HepG2 (cell line): ENCODE results near the gene RAB3D. TPM values are rescaled to one million over a fixed set of nuclear protein-coding genes. Genes with fewer than 3 reads are reported as not detected.

Source experiments
- ATAC-seq: fragments of 200-7000 bp; cut with Tn5 transposase; 3 replicates; pipeline ENCODE4 v1.9.1; 2020; ENCODE audit warnings: mild to moderate bottlenecking, moderate library complexity
- BruUV-seq: library from RNA; stranded (reverse); fragments of 400-500 nt; replicated peaks from 2 replicates; lab custom pipeline; 2021; lab: Mats Ljungman, UMichigan
- CTCF ChIA-PET: fragments of 300-600 bp; formaldehyde crosslinking; extraction: SDS; loops from one replicate; lab custom pipeline; 2021; ENCODE audit warnings: low total read pairs, inconsistent platforms, low intra/inter-chr PET ratio; lab: Yijun Ruan, JAX
- POLR2A ChIA-PET: fragments of 350-600 bp; sonication (Branson Sonifier 250); formaldehyde crosslinking; loops from one replicate; lab custom pipeline; 2020; ENCODE audit warnings: antibody characterized with exemption, inconsistent platforms; lab: Yijun Ruan, JAX
- DNase-seq: peaks from one replicate; pipeline ENCODE4 v3.0.0-alpha.2; 2015; ENCODE audit warnings: low spot score
- FAIRE-seq: peaks from 3 replicates; lab custom pipeline; 2011; peaks lifted over from hg19 to GRCh38; lab: Jason Lieb, UNC
- H2AFZ ChIP-seq: one replicate; pipeline ENCODE4 v1.6.1; 2011; ENCODE audit warnings: low read length, inconsistent platforms
- H3K27ac ChIP-seq: fragments of 300-600 bp; 3 replicates; pipeline ENCODE4 v1.8.0; 2011; ENCODE audit warnings: mixed run types, mild to moderate bottlenecking, mixed read lengths, low read length, inconsistent platforms; ENCODE audit not compliant: insufficient read depth; ENCODE audit errors: extremely low read length
- H3K27me3 ChIP-seq, 2 experiments: fragments of 200-600 bp in 1 of 2; 2 replicates in 1 of 2; 3 replicates in 1 of 2; pipeline versions ENCODE4 v1.6.0 to v1.8.0; 2011; ENCODE audit warnings: low read length in 2 of 2, mild to moderate bottlenecking in 2 of 2, moderate library complexity in 2 of 2, inconsistent platforms in 1 of 2; ENCODE audit not compliant: insufficient read depth in 2 of 2, control insufficient read depth in 1 of 2
- H3K36me3 ChIP-seq, 2 experiments: fragments of 200-600 bp in 1 of 2; replicated peaks in 1 of 2; 2 replicates in 1 of 2; 3 replicates in 1 of 2; pipeline versions ENCODE4 v1.5.1 to v1.8.0; 2011; ENCODE audit warnings: low read length in 2 of 2, inconsistent platforms in 1 of 2; ENCODE audit not compliant: insufficient read depth in 2 of 2, control insufficient read depth in 1 of 2
- H3K4me1 ChIP-seq: 2 replicates; pipeline ENCODE4 v1.5.1; 2012; ENCODE audit warnings: low read length, inconsistent platforms; ENCODE audit not compliant: insufficient read depth
- H3K4me2 ChIP-seq: 2 replicates; pipeline ENCODE4 v1.6.0; 2011; ENCODE audit warnings: low read depth, low read length, inconsistent platforms
- H3K4me3 ChIP-seq, 3 experiments: fragments of 200-600 bp in 1 of 3; sonication (generic), shearing (Covaris generic) in 1 of 3; replicated peaks in 1 of 3; 2 replicates each; pipeline ENCODE4 v1.5.1; 2011 to 2016; ENCODE audit warnings: low read length in 3 of 3, inconsistent platforms in 2 of 3, low read depth in 2 of 3, mild to moderate bottlenecking in 2 of 3, control low read depth in 1 of 3, mixed read lengths in 1 of 3; ENCODE audit not compliant: insufficient read depth in 1 of 3
- H3K79me2 ChIP-seq: one replicate; pipeline ENCODE4 v1.6.1; 2011; ENCODE audit warnings: low read length, inconsistent platforms; ENCODE audit not compliant: insufficient read depth
- H3K9ac ChIP-seq: 2 replicates; pipeline ENCODE4 v1.6.0; 2011; ENCODE audit warnings: mild to moderate bottlenecking, low read depth, low read length, inconsistent platforms; ENCODE audit not compliant: insufficient read depth
- H3K9me3 ChIP-seq: 2 replicates; pipeline ENCODE4 v1.5.1; 2012; ENCODE audit warnings: mild to moderate bottlenecking, low read length
- H4K20me1 ChIP-seq: 2 replicates; pipeline ENCODE4 v1.6.0; 2011; ENCODE audit warnings: inconsistent platforms, mild to moderate bottlenecking, low read length, moderate library complexity; ENCODE audit not compliant: insufficient read depth
- ATF7 ChIP-seq, 2 experiments: fragments of 450-650 bp in 1 of 2; sonication (generic) in 1 of 2; formaldehyde crosslinking in 1 of 2; IDR thresholded peaks; 2 replicates each; pipeline versions ENCODE4 v1.4.0 to v1.6.1; 2016 to 2020; ENCODE audit warnings: antibody characterized with exemption in 1 of 2, mild to moderate bottlenecking in 1 of 2, missing genetic modification reagents in 1 of 2
- CBX2 ChIP-seq, 2 experiments: fragments of 200-600 bp in 1 of 2; sonication (generic); formaldehyde crosslinking in 1 of 2; IDR thresholded peaks; 2 replicates each; pipeline versions ENCODE4 v1.7.0 to v1.8.1; 2018 to 2022; ENCODE audit warnings: low read depth in 2 of 2, low read length in 1 of 2, mild to moderate bottlenecking in 1 of 2, missing genetic modification reagents in 1 of 2
- GTF3A ChIP-seq: sonication (generic); formaldehyde crosslinking; conservative IDR thresholded peaks from 2 replicates; pipeline ENCODE4 v1.4.0; 2020; ENCODE audit warnings: mild to moderate bottlenecking, missing genetic modification reagents
- HOXA9 ChIP-seq: sonication (generic); formaldehyde crosslinking; IDR thresholded peaks from 2 replicates; pipeline ENCODE4 v1.8.1; 2022; ENCODE audit warnings: missing genetic modification reagents, mild to moderate bottlenecking, moderate library complexity, borderline replicate concordance
- MYPOP ChIP-seq: sonication (generic); formaldehyde crosslinking; IDR thresholded peaks from 2 replicates; pipeline ENCODE4 v1.8.1; 2023; ENCODE audit warnings: mild to moderate bottlenecking, moderate library complexity, missing genetic modification reagents
- NBN ChIP-seq: fragments of 450-650 bp; conservative IDR thresholded peaks from 2 replicates; pipeline ENCODE4 v1.6.1; 2017
- RARG ChIP-seq: sonication (generic); formaldehyde crosslinking; IDR thresholded peaks from 2 replicates; pipeline ENCODE4 v1.4.0; 2020; ENCODE audit warnings: low read depth, mild to moderate bottlenecking, missing genetic modification reagents
- SMAD1 ChIP-seq: sonication (generic); formaldehyde crosslinking; IDR thresholded peaks from 2 replicates; pipeline ENCODE4 v1.4.0; 2020; ENCODE audit warnings: missing genetic modification reagents, low read depth, mild to moderate bottlenecking, borderline replicate concordance
- TFDP2 ChIP-seq: sonication (generic); formaldehyde crosslinking; IDR thresholded peaks from 2 replicates; pipeline ENCODE4 v1.4.0; 2020; ENCODE audit warnings: missing genetic modification reagents
- ZFP62 ChIP-seq: sonication (generic); formaldehyde crosslinking; IDR thresholded peaks from 2 replicates; pipeline ENCODE4 v1.4.0; 2020; ENCODE audit warnings: missing genetic modification reagents
- ZNF644 ChIP-seq: IDR thresholded peaks from 2 replicates; pipeline ENCODE4 v1.6.1; 2016; ENCODE audit warnings: low read depth
- ZUFSP ChIP-seq: sonication (generic); formaldehyde crosslinking; IDR thresholded peaks from 2 replicates; pipeline ENCODE4 v1.9.0; 2021; ENCODE audit warnings: missing genetic modification reagents, mild to moderate bottlenecking, borderline replicate concordance
- WGBS: methylation state at CpG from one replicate; pipeline ENCODE4 v1.1.6; 2017; ENCODE audit warnings: low lambda C conversion rate; 5-methylcytosine and 5-hydroxymethylcytosine counted together
- in situ Hi-C: cut with HindIII; loops from 2 replicates; pipeline ENCODE4 v1.10.0; 2017; ENCODE audit warnings: low pct_unique_long_range_greater_than_20kb; ENCODE audit not compliant: extremely low pct_ligation_motif_present
- intact Hi-C: fragments of 100-400 bp; cut with micrococcal nuclease; formaldehyde crosslinking; loops from one replicate; pipeline ENCODE4 v1.10.0; 2022; ENCODE audit not compliant: unreplicated experiment
- polyA plus RNA-seq, 8 experiments: library from polyadenylated mRNA; depleted of rRNA in 3 of 8; stranded (reverse) in 7 of 8; unstranded in 1 of 8; fragments of >200 nt; fragmentation: Illumina TruSeq in 4 of 8; extraction: Trizol in 4 of 8; gene quantifications; 2 replicates each; pipeline versions ENCODE4 v1.2.1 to v1.2.3, GENCODE V29; 2011 to 2016; ENCODE audit warnings: low read depth in 4 of 8, missing spikeins in 1 of 8, mixed read lengths in 1 of 8; ENCODE audit not compliant: insufficient read depth in 1 of 8
- total RNA-seq, 5 experiments: library from RNA; depleted of rRNA; stranded (reverse); fragments of >200 nt; fragmentation: Illumina TruSeq; extraction: Trizol; gene quantifications; 2 replicates each; pipeline ENCODE4 v1.2.3, GENCODE V29; 2016; ENCODE audit warnings: low read depth in 1 of 5

Gene RAB3D
- total and polyA plus RNA-seq, 2 of the 13 experiments (the other 11 are each of a cell fraction or from before 2014, with no cell fraction given), result 2.0 to 16.1 TPM

- Histone ChIP-seq H3K36me3 (no peaks in the 10 kb centered on the region), H3K4me2 (no peak overlapping the region), H3K4me3 (no peak overlapping the region), H3K27me3 (no peaks in the 10 kb centered on the region; a peak in 2 of 5 replicates), H3K9me3 (no peaks in the 10 kb centered on the region), H3K79me2 (no peaks in the 10 kb centered on the region), H2AFZ (no peak overlapping the region), H3K27ac (no peak overlapping the region), H3K4me1 (no peaks in the 10 kb centered on the region), H3K9ac (no peak overlapping the region), H4K20me1 (no peaks in the 10 kb centered on the region)
- ChIA-PET CTCF (no interaction called here), POLR2A (no interaction called here)
- TF ChIP-seq ATF7 (IDR thresholded peaks at IDR 0.05) (no peak), ATF7 (CRISPR knock-in tag; IDR thresholded peaks at IDR 0.05) (no peak), SMAD1 (CRISPR knock-in tag) (no peak), GTF3A (CRISPR knock-in tag) (no peak)
- no peak for FAIRE-seq
- BruUV-seq, result no TSS peak
- in situ Hi-C loops (loop anchor here (10.0 kb wide), 1 partner anchor 173 kb away; no protein-coding TSS in a partner anchor), intact Hi-C loops (no loop called here)
- 43% methylated on average over 11 of the region's 11 CpGs for WGBS
- no peak for ATAC-seq
- no peak for DNase-seq
Observed at GRCh38 chr19:11281356-11282049, 58.0 kb downstream of the RAB3D start.

- no peak overlapping the region for H3K4me3 ChIP-seq
- no peak overlapping the region for H3K27ac ChIP-seq
- H3K4me2 ChIP-seq, result no peak overlapping the region
- H3K4me1 ChIP-seq, result peaks cover 12% of the 10 kb centered on the region
- H4K20me1 ChIP-seq, result no peaks in the 10 kb centered on the region
- no peak overlapping the region for H3K9ac ChIP-seq
- no peak for FAIRE-seq
- no peaks in the 10 kb centered on the region for H3K79me2 ChIP-seq
- in situ Hi-C loops, result loop anchor here (10.0 kb wide), 1 partner anchor 175 kb away; no protein-coding TSS in a partner anchor
- ATAC-seq, result no peak
- BruUV-seq, result no TSS peak
- ChIA-PET POLR2A (no interaction called here), CTCF (no interaction called here)
- WGBS, result 40% methylated on average over 5 of the region's 5 CpGs
- no peaks in the 10 kb centered on the region; a peak in 2 of 5 replicates for H3K27me3 ChIP-seq
- intact Hi-C loops, result no loop called here
- no peaks in the 10 kb centered on the region for H3K9me3 ChIP-seq
- H2AFZ ChIP-seq, result no peak overlapping the region
- no peak for DNase-seq
- no peaks in the 10 kb centered on the region for H3K36me3 ChIP-seq
- TF ChIP-seq MYPOP (CRISPR knock-in tag) (no peak), ZFP62 (no peak), ZNF644 (CRISPR knock-in tag) (no peak), CBX2 (IDR thresholded peaks at IDR 0.05; ENCODE audit: low read depth, low read length) (no peak), CBX2 (CRISPR knock-in tag; IDR thresholded peaks at IDR 0.05; ENCODE audit: low read depth) (no peak), NBN (no peak), RARG (CRISPR knock-in tag) (no peak), ZUFSP (CRISPR knock-in tag) (no peak), TFDP2 (CRISPR knock-in tag) (no peak), HOXA9 (CRISPR knock-in tag) (no peak)
Observed at GRCh38 chr19:11279505-11280236, 59.8 kb downstream of the RAB3D start.
